ENCODE data around the gene TGFB3. TPM values are rescaled to one million over a fixed set of nuclear protein-coding genes. Genes with fewer than 3 reads are reported as not detected.
"Not testable (repeated sequence)": the region's sequence is repeated elsewhere in the genome, so short reads cannot be mapped to it uniquely, and the experiment has no call there.

TGFB3 gene
- total and polyA plus RNA-seq, 2 donors (not counting 1 experiment from before 2014, with no cell fraction given): 7.0 to 9.4 TPM

DNA sequence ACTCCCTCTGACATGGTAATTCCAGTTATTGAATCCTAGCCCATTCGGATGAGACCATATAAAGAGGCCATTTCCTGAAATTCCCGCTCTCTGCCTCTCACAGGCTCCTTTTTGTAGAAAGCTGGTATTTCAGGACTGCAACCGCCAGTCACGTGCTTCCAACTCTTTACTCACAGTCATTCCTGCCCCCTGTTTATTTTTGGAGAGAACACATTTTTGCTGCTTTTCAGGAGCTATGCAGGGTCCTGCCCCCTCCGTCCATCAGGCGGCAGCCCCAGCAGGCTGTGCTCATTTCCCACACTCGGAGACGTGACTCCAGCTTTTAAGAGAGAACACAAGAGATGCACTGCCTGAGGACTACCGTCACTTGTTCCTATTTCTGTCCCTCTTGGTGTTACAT lies 30.6 kb upstream of the TGFB3 start:
- Histone ChIP-seq H3K4me2 (replicated peaks; ENCODE audit: low read depth, low read length, poor library complexity, severe bottlenecking) (no peak overlapping the region), H4K20me1 (ENCODE audit: control insufficient read depth, insufficient read depth, low read length, poor library complexity, severe bottlenecking) (no peaks in the 10 kb centered on the region), H3K36me3 (replicated peaks in 1 of 2; ENCODE audit: control extremely low read depth in 1 of 2, control insufficient read depth in 1 of 2, extremely low read depth in 1 of 2, insufficient read depth in 2 of 2, low read length in 1 of 2) (peaks cover 0 to 6% of the 10 kb centered on the region in 2 experiments), H3K27ac (ENCODE audit: low read length in 2 of 2) (no peak overlapping the region), H3K9ac (ENCODE audit: low read length) (no peak overlapping the region), H2AFZ (ENCODE audit: insufficient read depth, low read depth, low read length, poor library complexity, severe bottlenecking) (no peak overlapping the region), H3K27me3 (replicated peaks in 1 of 4; ENCODE audit: control extremely low read depth in 1 of 4, control insufficient read depth in 3 of 4, insufficient read depth in 4 of 4, low read length in 3 of 4) (no peaks in the 10 kb centered on the region), H3K4me1 (ENCODE audit: control insufficient read depth in 2 of 2, insufficient read depth in 2 of 2, low read length in 2 of 2) (peaks cover 0 to 6% of the 10 kb centered on the region in 2 donors), H3K79me2 (ENCODE audit: control insufficient read depth, insufficient read depth, low read length) (no peaks in the 10 kb centered on the region), H3K9me3 (ENCODE audit: control extremely low read depth in 1 of 3, control insufficient read depth in 2 of 3, insufficient read depth in 1 of 3, low read length in 2 of 3) (no peaks in the 10 kb centered on the region), H3K4me3 (ENCODE audit: control extremely low read depth in 1 of 5, extremely low read depth in 1 of 5, insufficient read depth in 1 of 5, low read depth in 2 of 5, low read length in 4 of 5) (no peak overlapping the region)
- no peaks in the 10 kb centered on the region for H3K27me3 Mint-ChIP-seq
- intact Hi-C loops (cut with micrococcal nuclease): no loop called here
- TF ChIP-seq EZH2 (IDR thresholded peaks at IDR 0.05; ENCODE audit: borderline replicate concordance, insufficient read depth, low read depth, low read length, poor library complexity, severe bottlenecking) (no peak), CTCF (IDR thresholded peaks at IDR 0.05) (no peak)
- peaks cover 15% of the 10 kb centered on the region for H3K4me1 Mint-ChIP-seq
- WGBS (ENCODE audit: insufficient coverage): 99% methylated on average over 7 of the region's 9 CpGs
- no peak overlapping the region for H3K27ac Mint-ChIP-seq
- DNase-seq (no peak), ATAC-seq (ENCODE audit: low read depth) (no peak)
- CTCF ChIA-PET: no interaction called here
- no peak overlapping the region for H3K4me3 Mint-ChIP-seq
- H3K9me3 Mint-ChIP-seq (ENCODE audit: insufficient read depth): peaks cover 2% of the 10 kb centered on the region
- POLR2A ChIA-PET: no interaction called here

DNA sequence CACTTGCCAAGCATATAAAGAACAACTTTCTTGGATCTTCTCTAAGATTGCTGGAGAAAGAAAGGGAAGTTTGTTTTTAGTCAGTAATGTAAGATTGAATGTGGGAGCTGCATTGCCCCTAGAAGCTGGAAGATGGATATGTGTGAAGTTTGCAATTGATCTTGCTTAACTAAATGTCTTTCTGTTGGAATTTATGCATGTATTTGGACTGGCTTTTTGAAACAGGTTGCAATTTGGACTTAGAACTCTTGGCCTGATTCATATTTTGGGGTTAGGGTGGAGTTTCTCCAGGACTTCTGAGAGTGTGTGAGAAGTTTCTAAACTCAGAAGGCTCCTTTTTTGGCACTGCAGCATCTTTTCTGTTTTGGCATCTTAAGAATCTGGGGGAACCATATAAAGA lies 30.1 kb upstream of the TGFB3 start:
- no peak for TF ChIP-seq EZH2 (IDR thresholded peaks at IDR 0.05; ENCODE audit: borderline replicate concordance, insufficient read depth, low read depth, low read length, poor library complexity, severe bottlenecking)
- no peak for TF ChIP-seq CTCF (IDR thresholded peaks at IDR 0.05)
- Histone ChIP-seq H3K4me2 (replicated peaks; ENCODE audit: low read depth, low read length, poor library complexity, severe bottlenecking) (no peak overlapping the region), H3K4me1 (ENCODE audit: control insufficient read depth in 2 of 2, insufficient read depth in 2 of 2, low read length in 2 of 2) (peaks cover 0 to 6% of the 10 kb centered on the region in 2 donors), H3K79me2 (ENCODE audit: control insufficient read depth, insufficient read depth, low read length) (no peaks in the 10 kb centered on the region), H4K20me1 (ENCODE audit: control insufficient read depth, insufficient read depth, low read length, poor library complexity, severe bottlenecking) (no peaks in the 10 kb centered on the region), H3K36me3 (replicated peaks in 1 of 2; ENCODE audit: control extremely low read depth in 1 of 2, control insufficient read depth in 1 of 2, extremely low read depth in 1 of 2, insufficient read depth in 2 of 2, low read length in 1 of 2) (peaks cover 0 to 6% of the 10 kb centered on the region in 2 experiments), H3K27me3 (replicated peaks in 1 of 4; ENCODE audit: control extremely low read depth in 1 of 4, control insufficient read depth in 3 of 4, insufficient read depth in 4 of 4, low read length in 3 of 4) (no peaks in the 10 kb centered on the region), H3K4me3 (ENCODE audit: control extremely low read depth in 1 of 5, extremely low read depth in 1 of 5, insufficient read depth in 1 of 5, low read depth in 2 of 5, low read length in 4 of 5) (no peak overlapping the region), H3K9me3 (ENCODE audit: control extremely low read depth in 1 of 3, control insufficient read depth in 2 of 3, insufficient read depth in 1 of 3, low read length in 2 of 3) (no peaks in the 10 kb centered on the region), H2AFZ (ENCODE audit: insufficient read depth, low read depth, low read length, poor library complexity, severe bottlenecking) (no peak overlapping the region), H3K27ac (ENCODE audit: low read length in 2 of 2) (no peak overlapping the region), H3K9ac (ENCODE audit: low read length) (no peak overlapping the region)
- Mint-ChIP-seq H3K4me1 (peaks cover 15% of the 10 kb centered on the region), H3K27ac (no peak overlapping the region), H3K27me3 (no peaks in the 10 kb centered on the region), H3K4me3 (no peak overlapping the region), H3K9me3 (ENCODE audit: insufficient read depth) (no peaks in the 10 kb centered on the region)
- ChIA-PET POLR2A (no interaction called here), CTCF (no interaction called here)
- intact Hi-C loops (cut with micrococcal nuclease): no loop called here
- ATAC-seq (ENCODE audit: low read depth) (no peak), DNase-seq (no peak)

DNA sequence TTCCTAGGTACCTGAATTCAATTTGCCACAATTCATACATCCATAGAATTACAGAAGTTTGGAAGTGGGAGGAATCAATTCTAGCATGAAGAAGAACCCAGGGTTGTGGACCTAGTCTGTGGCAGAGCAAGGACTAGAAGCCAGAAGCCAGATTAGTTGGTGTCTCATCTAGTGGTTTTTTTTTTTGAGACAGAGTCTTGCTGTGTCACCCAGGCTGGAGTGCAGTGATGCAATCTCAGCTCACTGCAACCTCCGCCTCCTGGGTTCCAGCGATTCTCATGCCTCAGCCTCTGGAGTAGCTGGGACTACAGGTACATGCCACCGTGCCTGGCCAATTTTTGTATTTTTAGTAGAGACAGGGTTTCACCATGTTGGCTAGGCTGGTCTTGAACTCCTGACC lies 27.8 kb upstream of the TGFB3 start:
- intact Hi-C loops (cut with micrococcal nuclease); POLR2A ChIA-PET; H3K9ac ChIP-seq (ENCODE audit: low read length); H3K27me3 ChIP-seq (replicated peaks in 1 of 4; ENCODE audit: control extremely low read depth in 1 of 4, control insufficient read depth in 3 of 4, insufficient read depth in 4 of 4, low read length in 3 of 4); H3K4me1 ChIP-seq (ENCODE audit: control insufficient read depth in 2 of 2, insufficient read depth in 2 of 2, low read length in 2 of 2); H3K27ac ChIP-seq (ENCODE audit: low read length in 2 of 2); H3K9me3 ChIP-seq (ENCODE audit: control extremely low read depth in 1 of 3, control insufficient read depth in 2 of 3, insufficient read depth in 1 of 3, low read length in 2 of 3); H3K4me3 Mint-ChIP-seq; H3K27me3 Mint-ChIP-seq; H3K27ac Mint-ChIP-seq; H2AFZ ChIP-seq (ENCODE audit: insufficient read depth, low read depth, low read length, poor library complexity, severe bottlenecking); H3K4me1 Mint-ChIP-seq; H4K20me1 ChIP-seq (ENCODE audit: control insufficient read depth, insufficient read depth, low read length, poor library complexity, severe bottlenecking); ATAC-seq (ENCODE audit: low read depth); H3K4me2 ChIP-seq (replicated peaks; ENCODE audit: low read depth, low read length, poor library complexity, severe bottlenecking); H3K4me3 ChIP-seq (ENCODE audit: control extremely low read depth in 1 of 5, extremely low read depth in 1 of 5, insufficient read depth in 1 of 5, low read depth in 2 of 5, low read length in 4 of 5); H3K9me3 Mint-ChIP-seq (ENCODE audit: insufficient read depth); DNase-seq; H3K79me2 ChIP-seq (ENCODE audit: control insufficient read depth, insufficient read depth, low read length): not testable (repeated sequence)
- 95% methylated on average over 2 of the region's 3 CpGs for WGBS (ENCODE audit: insufficient coverage)
- CTCF ChIA-PET: interaction anchor here (1.3 kb wide), 1 partner anchor 41 kb away, joined by 3 read pairs; no protein-coding TSS in a partner anchor
- H3K36me3 ChIP-seq (replicated peaks in 1 of 2; ENCODE audit: control extremely low read depth in 1 of 2, control insufficient read depth in 1 of 2, extremely low read depth in 1 of 2, insufficient read depth in 2 of 2, low read length in 1 of 2): peaks cover 2 to 18% of the 10 kb centered on the region in 2 experiments
